ENCODE data around the gene CCDC78. TPM values are rescaled to one million over a fixed set of nuclear protein-coding genes. Genes with fewer than 3 reads are reported as not detected.

Gene CCDC78
- total RNA-seq, 1 experiment from 2014 or later = 22.9 TPM

- H4K20me1 ChIP-seq (ENCODE audit: insufficient read depth) = no peaks in the 10 kb centered on the region
- ATAC-seq (peak; percentile 26), DNase-seq (ENCODE audit: low read depth, low spot score) (no peak)
- no peaks in the 10 kb centered on the region for H3K9me3 ChIP-seq (ENCODE audit: control insufficient read depth in 1 of 2, insufficient read depth in 1 of 2, low read depth in 1 of 2, low read length in 2 of 2)
- H3K9ac ChIP-seq (ENCODE audit: low read length) = peak overlapping the region; percentile 48; the same call in 1 of the 2 replicates
- H3K4me1 ChIP-seq (ENCODE audit: control insufficient read depth in 1 of 2, insufficient read depth in 2 of 2, low read length in 2 of 2) = peaks cover 11 to 36% of the 10 kb centered on the region in 2 experiments
- TF ChIP-seq SRF (IDR thresholded peaks at IDR 0.05; ENCODE audit: low read depth) (no peak), POLR2AphosphoS5 (IDR thresholded peaks at IDR 0.05; ENCODE audit: low read depth, low read length) (peak; percentile 41; the same call in 1 of the 2 replicates), EZH2 (IDR thresholded peaks at IDR 0.05) (no peak)
- H2AFZ ChIP-seq (ENCODE audit: low read depth, low read length, poor library complexity, severe bottlenecking) = no peak overlapping the region
- no TSS peak for BruUV-seq (replicated peaks)
- H3K79me2 ChIP-seq (ENCODE audit: insufficient read depth, low read length) = peaks cover 35% of the 10 kb centered on the region
- H3K27ac ChIP-seq (ENCODE audit: low read depth, low read length) = peak overlapping the region; percentile 75
- H3K9me2 ChIP-seq (ENCODE audit: insufficient read depth) = no peaks in the 10 kb centered on the region
- intact Hi-C loops (cut with micrococcal nuclease) = no loop called here
- CTCF ChIA-PET = interaction anchor here (1.0 kb wide), 1 partner anchor 30 kb away, joined by 5 read pairs; the partner anchor contains the start of gene WDR90
- H3K4me2 ChIP-seq (ENCODE audit: low read length) = peak overlapping the region; percentile 71
- RAD21 ChIA-PET (ENCODE audit: low non-redundant PET in 1 of 2, low total read pairs in 2 of 2, uncharacterized antibody in 2 of 2, unreplicated experiment in 2 of 2) = no interaction called here
- H3K27me3 ChIP-seq (ENCODE audit: insufficient read depth, low read length) = no peaks in the 10 kb centered on the region
- peak overlapping the region; percentile 40 to 52 for H3K4me3 ChIP-seq (replicated peaks in 1 of 2; ENCODE audit: low read depth in 1 of 2, low read length in 2 of 2)
- peaks cover 0 to 26% of the 10 kb centered on the region in 2 experiments; a peak in 2 of 4 replicates for H3K36me3 ChIP-seq (ENCODE audit: control insufficient read depth in 1 of 2, insufficient read depth in 2 of 2, low read length in 2 of 2)
- POLR2A ChIA-PET = interaction anchor here (0.6 kb wide), 1 partner anchor 142 kb away, joined by 4 read pairs; no protein-coding TSS in a partner anchor
Observed at GRCh38 chr16:678858-679813, 47.1 kb downstream of the CCDC78 start.

GRCh38 chr16:678209-678857 is 47.9 kb downstream of the CCDC78 start:
- peaks cover 29% of the 10 kb centered on the region for H3K79me2 ChIP-seq (ENCODE audit: insufficient read depth, low read length)
- H3K27ac ChIP-seq (ENCODE audit: low read depth, low read length) = peak overlapping the region; percentile 75; the same call in 1 of the 2 replicates
- H3K27me3 ChIP-seq (ENCODE audit: insufficient read depth, low read length) = no peaks in the 10 kb centered on the region
- no TSS peak for BruUV-seq (replicated peaks)
- H2AFZ ChIP-seq (ENCODE audit: low read depth, low read length, poor library complexity, severe bottlenecking) = no peak overlapping the region
- RAD21 ChIA-PET (ENCODE audit: low non-redundant PET in 1 of 2, low total read pairs in 2 of 2, uncharacterized antibody in 2 of 2, unreplicated experiment in 2 of 2) = no interaction called here
- no peak for ATAC-seq
- CTCF ChIA-PET = interaction anchor here (1.0 kb wide), 1 partner anchor 30 kb away, joined by 5 read pairs; the partner anchor contains the start of gene WDR90
- peaks cover 11 to 35% of the 10 kb centered on the region in 2 experiments for H3K4me1 ChIP-seq (ENCODE audit: control insufficient read depth in 1 of 2, insufficient read depth in 2 of 2, low read length in 2 of 2)
- no peak for DNase-seq (ENCODE audit: low read depth, low spot score)
- H3K9me3 ChIP-seq (ENCODE audit: control insufficient read depth in 1 of 2, insufficient read depth in 1 of 2, low read depth in 1 of 2, low read length in 2 of 2) = no peaks in the 10 kb centered on the region
- POLR2A ChIA-PET = interaction anchor here (0.6 kb wide), 1 partner anchor 143 kb away, joined by 4 read pairs; no protein-coding TSS in a partner anchor
- intact Hi-C loops (cut with micrococcal nuclease) = no loop called here
- no peak overlapping the region for H3K4me3 ChIP-seq (replicated peaks in 1 of 2; ENCODE audit: low read depth in 1 of 2, low read length in 2 of 2)
- H3K9me2 ChIP-seq (ENCODE audit: insufficient read depth) = no peaks in the 10 kb centered on the region
- no peak overlapping the region for H3K4me2 ChIP-seq (ENCODE audit: low read length)
- no peaks in the 10 kb centered on the region for H4K20me1 ChIP-seq (ENCODE audit: insufficient read depth)
- H3K9ac ChIP-seq (ENCODE audit: low read length) = no peak overlapping the region
- H3K36me3 ChIP-seq (ENCODE audit: control insufficient read depth in 1 of 2, insufficient read depth in 2 of 2, low read length in 2 of 2) = peaks cover 0 to 24% of the 10 kb centered on the region in 2 experiments; a peak in 2 of 4 replicates
- no peak for TF ChIP-seq JUND (IDR thresholded peaks at IDR 0.05)
- no peak for TF ChIP-seq ATF3 (IDR thresholded peaks at IDR 0.05)
- TF ChIP-seq EZH2phosphoT487 (IDR thresholded peaks at IDR 0.05; ENCODE audit: borderline replicate concordance) = no peak
- no peak for TF ChIP-seq MAX (IDR thresholded peaks at IDR 0.05)
- no peak for TF ChIP-seq POLR2AphosphoS5 (IDR thresholded peaks at IDR 0.05; ENCODE audit: low read depth, low read length)
- no peak for TF ChIP-seq RAD21 (IDR thresholded peaks at IDR 0.05; ENCODE audit: low read depth)
- TF ChIP-seq REST (IDR thresholded peaks at IDR 0.05; ENCODE audit: low read depth) = no peak
- TF ChIP-seq POLR2A (IDR thresholded peaks at IDR 0.05; ENCODE audit: borderline replicate concordance, extremely low read depth, insufficient read depth, insufficient read length) = no peak
- no peak for TF ChIP-seq CEBPB (IDR thresholded peaks at IDR 0.05; ENCODE audit: low read depth)
- TF ChIP-seq ZFX (IDR thresholded peaks at IDR 0.05) = no peak
- TF ChIP-seq ZNF274 (IDR thresholded peaks at IDR 0.05; ENCODE audit: low read depth, low read length) = no peak
- TF ChIP-seq ELF1 (IDR thresholded peaks at IDR 0.05; ENCODE audit: borderline replicate concordance, low read depth) = no peak
- no peak for TF ChIP-seq EGR1 (IDR thresholded peaks at IDR 0.05; ENCODE audit: low read depth)

Measured in HCT116 (cell line).